Transverse colon (tissue), 3 donors: ENCODE measurements around the gene CNOT10.

Source experiments
- EP300 ChIP-seq: sonication (generic); formaldehyde crosslinking; IDR thresholded peaks from one replicate; pipeline ENCODE4 v1.6.1; 2017; ENCODE audit warnings: antibody characterized with exemption, low read depth
- TF ChIP-seq, protein P1 (sequence below), 5 experiments: fragments of 200-600 bp in 3 of 5; fragments of 450-650 bp in 2 of 5; sonication (generic) in 3 of 5; IDR thresholded peaks; 1 replicate in 2 of 5; 2 replicates in 3 of 5; pipeline ENCODE4 v1.5.1; 2016 to 2017; ENCODE audit warnings: antibody characterized with exemption in 5 of 5, inconsistent platforms in 3 of 5, mild to moderate bottlenecking in 2 of 5, moderate library complexity in 1 of 5

- TF ChIP-seq EP300, result no peak
- TF ChIP-seq, protein P1, sequence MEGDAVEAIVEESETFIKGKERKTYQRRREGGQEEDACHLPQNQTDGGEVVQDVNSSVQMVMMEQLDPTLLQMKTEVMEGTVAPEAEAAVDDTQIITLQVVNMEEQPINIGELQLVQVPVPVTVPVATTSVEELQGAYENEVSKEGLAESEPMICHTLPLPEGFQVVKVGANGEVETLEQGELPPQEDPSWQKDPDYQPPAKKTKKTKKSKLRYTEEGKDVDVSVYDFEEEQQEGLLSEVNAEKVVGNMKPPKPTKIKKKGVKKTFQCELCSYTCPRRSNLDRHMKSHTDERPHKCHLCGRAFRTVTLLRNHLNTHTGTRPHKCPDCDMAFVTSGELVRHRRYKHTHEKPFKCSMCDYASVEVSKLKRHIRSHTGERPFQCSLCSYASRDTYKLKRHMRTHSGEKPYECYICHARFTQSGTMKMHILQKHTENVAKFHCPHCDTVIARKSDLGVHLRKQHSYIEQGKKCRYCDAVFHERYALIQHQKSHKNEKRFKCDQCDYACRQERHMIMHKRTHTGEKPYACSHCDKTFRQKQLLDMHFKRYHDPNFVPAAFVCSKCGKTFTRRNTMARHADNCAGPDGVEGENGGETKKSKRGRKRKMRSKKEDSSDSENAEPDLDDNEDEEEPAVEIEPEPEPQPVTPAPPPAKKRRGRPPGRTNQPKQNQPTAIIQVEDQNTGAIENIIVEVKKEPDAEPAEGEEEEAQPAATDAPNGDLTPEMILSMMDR (IDR thresholded peaks at IDR 0.05), result no peak
These were observed 29.8 kb upstream of the CNOT10 start for GRCh38 chr3:32655167-32655566.
